Peyer's patch (tissue), 4 donors: ENCODE measurements around the gene NOPCHAP1.

Experiments used
- CTCF ChIP-seq, 6 experiments: fragments of 450-650 bp in 4 of 6; fragments of 200-600 bp in 2 of 6; sonication (generic) in 1 of 6; IDR thresholded peaks; one replicate each; pipeline ENCODE4 v1.5.1; 2017 to 2019; ENCODE audit warnings: antibody characterized with exemption in 6 of 6, mild to moderate bottlenecking in 3 of 6, moderate library complexity in 1 of 6
- POLR2A ChIP-seq, 2 donors: fragments of 450-650 bp; IDR thresholded peaks; one replicate each; pipeline ENCODE4 v1.5.1; 2017; ENCODE audit warnings: antibody characterized with exemption in 2 of 2, mild to moderate bottlenecking in 2 of 2, moderate library complexity in 2 of 2

- TF ChIP-seq CTCF (IDR thresholded peaks at IDR 0.05): no peak
- TF ChIP-seq POLR2A (IDR thresholded peaks at IDR 0.05): no peak
Measured at GRCh38 chr12:104991565-104992128, 5.5 kb downstream of the NOPCHAP1 start.
